Left kidney (tissue), 8 donors: ENCODE results near the gene MED20. TPM values are rescaled to one million over a fixed set of nuclear protein-coding genes. Genes with fewer than 3 reads are reported as not detected.
"Not testable (repeated sequence)": the region's sequence is repeated elsewhere in the genome, so short reads cannot be mapped to it uniquely, and the experiment has no call there.

Experiments used
- DNase-seq: peaks from one replicate; pipeline ENCODE4 v3.0.0-alpha.2; 2013
- long read RNA-seq, 8 donors: transcript quantifications; one replicate each; lab custom pipeline, GENCODE V29; 2026
- polyA plus RNA-seq: library from polyadenylated mRNA; unstranded; fragments of 120-200 nt; gene quantifications from one replicate; pipeline ENCODE4 v1.2.1, GENCODE V29; 2013; ENCODE audit not compliant: insufficient read length

Gene MED20
- 41.4 TPM for polyA plus RNA-seq
- long read RNA-seq, donor 1, transcript MED20-201 (4 exons, 2,438 nt): major isoform, 8 of 8 reads
- long read RNA-seq, donor 1, partial matches to known transcripts: 0 of 8 reads
- long read RNA-seq, donor 1, other reads (novel, unspliced or antisense): 0 of 8 reads
- long read RNA-seq, donor 2, transcript MED20-201 (4 exons, 2,438 nt): major isoform, 12 of 12 reads
- long read RNA-seq, donor 2, partial matches to known transcripts: 0 of 12 reads
- long read RNA-seq, donor 2, other reads (novel, unspliced or antisense): 0 of 12 reads
- long read RNA-seq, donor 3, transcript MED20-201 (4 exons, 2,438 nt): major isoform, 12 of 13 reads
- long read RNA-seq, donor 3, partial matches to known transcripts: 0 of 13 reads
- long read RNA-seq, donor 3, other reads (novel, unspliced or antisense): 0 of 13 reads
- long read RNA-seq, donor 4: 0 reads
- long read RNA-seq, donor 5, transcript MED20-201 (4 exons, 2,438 nt): major isoform, 16 of 17 reads
- long read RNA-seq, donor 5, partial matches to known transcripts: 0 of 17 reads
- long read RNA-seq, donor 5, other reads (novel, unspliced or antisense): 0 of 17 reads
- long read RNA-seq, donor 6, transcript MED20-201 (4 exons, 2,438 nt): major isoform, 15 of 16 reads
- long read RNA-seq, donor 6, partial matches to known transcripts: 0 of 16 reads
- long read RNA-seq, donor 6, other reads (novel, unspliced or antisense): 0 of 16 reads
- long read RNA-seq, donor 7, transcript MED20-201 (4 exons, 2,438 nt): major isoform, 20 of 21 reads
- long read RNA-seq, donor 7, partial matches to known transcripts: 0 of 21 reads
- long read RNA-seq, donor 7, other reads (novel, unspliced or antisense): 0 of 21 reads
- long read RNA-seq, donor 8, partial matches to known transcripts: 0 of 2 reads
- long read RNA-seq, donor 8, other reads (novel, unspliced or antisense): 0 of 2 reads

- DNase-seq: peak; percentile 95
Measured at GRCh38 chr6:41920921-41921711, at the start of gene MED20, which contains the start of gene BYSL. Gene MED20 (minus strand): TSS chr6:41921139. CDS start chr6:41921018, 121 bp downstream. Gene BYSL (plus strand): TSS chr6:41921499. CDS start chr6:41921563, 64 bp downstream.

DNA sequence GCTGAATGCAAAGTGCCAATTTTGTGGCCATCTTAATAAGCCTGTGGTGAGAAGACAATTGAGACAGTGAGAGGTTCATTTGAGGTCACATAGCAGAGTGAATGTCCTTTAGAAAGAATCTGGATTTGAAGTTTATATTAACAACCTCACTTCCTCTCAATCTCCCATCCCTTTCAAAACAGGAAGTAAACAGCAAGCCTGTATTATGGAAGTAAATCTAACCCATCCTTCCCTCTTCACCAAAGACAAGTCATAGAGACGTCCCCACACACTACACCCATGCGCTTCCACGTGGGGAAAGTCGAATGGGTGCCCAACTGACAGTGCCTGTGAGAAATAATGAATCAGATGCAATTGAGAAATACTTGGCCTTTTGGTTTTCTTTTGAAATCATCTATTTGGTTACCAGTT, 49.5 kb upstream of the MED20 start:
- DNase-seq: no peak

DNA sequence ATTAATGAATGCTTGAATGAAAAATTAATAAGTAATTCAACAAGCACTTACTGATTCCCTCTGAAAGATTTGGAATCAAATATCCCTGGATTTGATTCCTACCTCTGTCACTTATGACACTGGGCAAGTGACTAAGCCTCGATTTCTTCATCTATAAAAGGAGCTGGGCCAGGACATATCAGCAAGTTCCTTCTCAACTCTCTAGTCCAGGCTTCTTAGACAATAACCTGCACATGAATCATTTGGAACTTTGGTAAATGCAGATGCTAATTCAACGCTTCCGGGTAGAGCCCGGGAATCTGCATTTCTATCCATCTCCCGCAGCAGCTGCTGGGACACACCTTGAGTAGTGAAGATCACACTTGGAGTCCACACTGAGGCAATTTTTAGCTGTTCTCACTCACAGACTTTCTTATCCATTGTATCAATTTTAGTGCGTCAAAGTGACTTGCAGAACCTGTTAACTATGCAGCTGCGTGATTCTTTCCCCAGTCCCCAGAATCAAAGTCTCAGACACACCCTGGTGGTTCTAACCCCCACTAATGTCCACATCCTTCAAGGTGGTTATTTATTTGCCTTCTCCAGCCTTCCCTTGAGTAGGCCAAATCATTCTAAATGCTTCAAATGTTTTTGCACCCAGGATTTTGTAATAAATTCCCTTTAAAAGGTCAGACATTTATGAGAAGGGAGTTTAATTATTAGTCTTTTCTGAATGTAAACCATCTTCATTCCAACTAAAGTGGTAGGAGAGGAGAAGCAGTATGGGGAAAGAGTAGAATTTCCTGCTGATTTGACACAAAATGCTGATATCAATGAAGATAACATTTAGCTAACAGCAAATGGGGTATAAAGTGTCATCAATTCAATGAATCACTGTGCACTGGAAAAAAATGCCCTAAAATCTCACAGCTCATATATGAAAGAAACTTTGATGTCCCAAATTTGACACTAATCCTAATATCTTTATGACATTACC, 46.7 kb upstream of the MED20 start:
- no peak for DNase-seq

GRCh38 chr6:41966961-41967311, 46.0 kb upstream of the MED20 start:
- no peak for DNase-seq

DNA sequence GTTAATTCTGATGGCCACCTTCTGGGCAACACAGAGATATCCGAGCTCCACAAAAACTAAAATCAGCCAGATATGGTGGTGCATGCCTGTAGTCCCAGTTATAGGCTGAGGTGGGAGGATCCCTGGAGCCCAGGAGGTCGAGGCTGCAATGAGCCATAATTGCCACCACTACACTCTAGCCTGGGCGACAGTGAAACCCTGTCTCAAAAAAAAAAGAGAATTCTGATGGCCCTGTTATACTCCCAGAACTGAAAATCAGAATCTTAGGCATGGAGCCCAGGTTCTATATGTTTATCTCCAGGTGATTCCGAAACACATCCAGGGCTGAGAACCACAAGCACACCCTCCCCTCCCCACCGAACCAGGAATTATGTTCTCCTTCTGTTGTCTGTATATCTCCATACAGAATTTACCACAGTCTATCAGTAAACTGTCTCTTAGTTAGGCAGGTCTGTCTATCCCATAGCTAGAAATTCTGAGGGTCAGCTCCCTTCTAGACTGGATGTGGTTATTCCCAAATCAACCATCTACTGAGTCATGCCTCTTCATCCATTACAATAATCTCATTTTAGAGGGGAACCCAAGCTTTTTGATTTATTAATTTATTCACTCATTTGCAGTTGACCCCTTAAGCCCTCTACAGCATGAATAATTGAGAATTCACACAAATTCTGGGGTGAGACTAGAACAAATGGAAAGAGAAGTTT, 45.4 kb upstream of the MED20 start:
- no peak for DNase-seq

DNA sequence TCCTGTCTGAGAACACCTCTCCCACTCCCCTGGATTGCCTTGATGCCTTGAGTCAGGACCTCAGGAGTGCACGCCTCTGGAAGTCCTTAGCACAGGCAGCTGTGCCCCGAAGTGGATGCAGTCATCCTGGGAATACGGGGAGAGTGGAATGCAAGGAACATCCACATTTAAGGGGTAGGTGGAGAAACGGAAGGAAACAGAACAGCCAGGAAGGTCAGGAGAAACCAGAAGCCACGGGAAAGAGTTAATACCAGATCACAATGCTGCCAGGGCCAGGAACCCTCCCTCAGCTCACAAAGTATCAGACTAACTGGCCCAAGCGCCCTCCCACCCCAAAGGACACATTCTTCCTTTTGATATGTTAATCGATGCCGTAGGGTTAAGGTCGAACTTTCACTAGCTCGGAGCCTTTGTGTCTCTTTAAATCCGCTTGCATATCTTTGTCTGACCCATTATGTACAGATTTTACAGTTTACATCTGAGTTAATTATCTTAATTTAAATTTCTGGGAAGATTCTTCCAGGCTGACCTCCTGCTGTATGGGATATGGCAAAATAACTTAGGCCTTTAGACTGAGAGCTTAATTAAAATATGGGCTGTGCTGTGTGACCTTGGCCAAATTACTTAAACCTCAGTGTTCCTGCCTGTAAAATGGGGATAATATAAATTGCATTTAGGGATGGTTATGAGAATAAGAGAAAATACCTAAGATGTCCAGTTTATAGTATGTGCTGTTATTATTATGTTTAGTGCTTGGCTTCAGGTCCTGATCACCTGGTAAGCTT, 44.7 kb upstream of the MED20 start:
- DNase-seq: no peak

GRCh38 chr6:41964201-41964887, 43.4 kb upstream of the MED20 start:
- DNase-seq: no peak

DNA sequence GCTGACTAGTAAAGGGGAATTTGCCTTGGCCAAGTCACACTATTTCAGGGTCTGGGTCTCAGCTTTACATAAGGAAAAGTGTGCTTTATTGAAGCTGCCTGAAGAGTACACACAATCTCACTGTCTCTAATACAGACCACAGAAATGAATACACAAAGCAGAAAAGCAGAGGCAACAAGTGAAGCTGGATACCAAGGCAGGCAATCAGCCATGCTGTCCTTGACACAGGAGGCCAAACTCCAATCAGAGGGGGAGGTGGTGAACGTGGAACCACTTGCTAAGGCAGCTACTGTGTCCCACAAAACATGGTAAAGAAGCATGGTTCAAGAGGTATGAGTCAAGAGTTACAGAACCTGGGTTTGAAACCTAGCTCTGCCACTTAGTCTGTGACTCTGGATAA, 42.4 kb upstream of the MED20 start:
- DNase-seq: no peak

GRCh38 chr6:41960028-41960427, 39.1 kb upstream of the MED20 start:
- no peak for DNase-seq

DNA sequence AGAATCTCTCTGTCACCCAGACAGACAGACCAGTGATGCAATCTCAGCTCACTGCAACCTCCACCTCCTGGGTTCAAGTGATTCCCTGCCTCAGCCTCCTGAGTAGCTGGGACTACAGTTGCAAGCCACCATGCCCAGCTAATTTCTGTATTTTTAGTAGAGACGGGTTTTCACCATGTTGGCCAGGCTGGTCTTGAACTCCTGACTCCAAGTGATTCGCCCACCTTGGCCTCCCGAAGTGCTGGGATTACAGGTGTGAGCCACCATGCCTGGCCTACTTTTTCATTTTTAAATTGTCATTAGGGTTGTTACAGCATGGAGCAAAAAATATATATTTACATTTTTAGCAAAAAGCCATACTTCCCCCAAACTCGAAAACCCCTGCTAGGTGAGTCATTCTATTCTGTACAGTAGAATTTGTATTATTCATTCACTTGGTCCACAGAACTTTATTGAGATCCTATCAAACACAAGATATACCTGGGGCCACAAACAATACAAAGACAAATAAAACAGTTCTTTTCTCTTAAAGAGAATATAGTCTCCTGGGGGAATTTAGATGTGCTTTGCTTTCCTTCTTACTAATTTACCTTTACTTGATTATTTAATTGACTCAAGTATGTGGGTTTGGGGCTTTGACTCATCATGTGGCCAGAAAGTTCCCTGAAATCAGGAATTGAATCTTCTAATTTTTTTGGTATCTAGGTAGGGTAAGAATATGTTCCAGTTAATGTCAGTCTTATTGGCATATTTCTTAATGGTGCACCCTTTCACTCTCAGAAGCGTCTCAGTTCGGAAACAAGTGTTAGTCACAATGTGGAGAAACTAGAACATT, 37.3 kb upstream of the MED20 start:
- DNase-seq: no peak

- no peak for DNase-seq
Measured at GRCh38 chr6:41957117-41957516, 36.2 kb upstream of the MED20 start.

- DNase-seq: no peak
Measured at GRCh38 chr6:41955412-41955811, 34.5 kb upstream of the MED20 start.

DNA sequence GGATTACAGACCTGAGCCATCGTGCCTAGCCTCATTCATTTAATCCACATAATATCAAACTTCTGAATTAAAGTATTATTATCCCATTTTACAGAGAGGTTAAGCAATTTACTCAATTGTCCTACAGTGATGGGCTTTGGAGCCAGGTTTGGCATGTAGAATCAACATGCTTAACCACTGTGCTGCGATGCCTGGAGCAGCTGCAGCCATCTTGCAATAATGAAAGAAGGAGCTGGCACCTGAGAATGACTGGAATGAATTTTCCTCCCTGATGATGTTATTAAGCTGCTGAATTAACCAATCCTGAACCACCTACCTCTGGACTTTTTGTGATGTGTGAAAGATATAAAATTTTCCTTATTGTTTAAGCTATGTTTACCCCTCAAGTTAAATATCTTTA, 33.7 kb upstream of the MED20 start:
- DNase-seq: no peak

DNA sequence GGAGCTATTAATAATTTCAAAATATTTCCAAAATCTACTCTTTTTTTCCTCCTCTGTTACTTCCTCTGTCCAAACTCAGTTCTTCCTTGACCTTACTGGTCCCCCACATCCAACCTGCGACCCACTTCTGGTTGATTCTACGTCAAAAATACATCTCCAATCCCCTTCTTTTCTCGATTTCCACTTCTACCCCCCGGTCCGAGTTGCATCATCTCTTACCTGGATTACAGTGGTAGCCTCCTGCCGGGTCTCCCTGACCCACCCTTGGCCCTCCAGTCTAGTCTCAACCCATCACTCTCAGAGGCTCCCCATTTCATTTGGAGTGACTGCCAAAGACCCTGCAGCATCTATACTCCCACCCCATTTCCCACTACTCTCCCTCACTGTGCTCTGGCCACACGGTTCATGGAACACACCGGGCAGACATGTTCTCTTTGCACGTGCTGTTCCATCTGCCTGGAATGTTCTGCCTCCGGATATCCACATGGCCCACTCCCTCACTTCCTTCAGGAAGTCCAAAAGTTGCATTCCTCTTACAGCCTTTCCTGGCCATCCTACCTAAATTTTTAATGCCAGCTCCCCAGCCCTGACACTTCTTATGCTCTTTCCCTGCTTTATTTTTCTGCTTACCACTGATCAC, 26.8 kb upstream of the MED20 start:
- DNase-seq: no peak

DNA sequence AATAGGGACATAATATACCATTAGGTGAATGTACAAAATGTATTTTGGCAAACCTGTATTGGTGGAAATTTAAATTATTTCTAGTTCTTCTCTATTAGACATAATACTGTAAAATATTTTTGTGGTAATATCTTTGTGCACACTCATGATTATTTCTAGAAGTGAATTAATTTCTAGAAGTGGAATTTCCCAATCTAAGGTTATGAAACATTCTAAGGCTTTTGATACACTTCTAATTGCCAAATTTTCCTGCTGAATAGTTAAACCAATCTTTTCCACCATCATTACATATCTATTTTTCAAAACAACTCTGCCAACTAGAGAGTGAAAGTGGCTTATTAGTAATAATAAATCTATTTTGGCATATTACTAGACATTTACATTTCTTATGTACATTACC, 22.5 kb upstream of the MED20 start:
- no peak for DNase-seq

- DNase-seq: not testable (repeated sequence)
Measured at GRCh38 chr6:41942882-41943281, 21.9 kb upstream of the MED20 start.
